CD4-positive, CD25-positive, alpha-beta regulatory T cell (primary cell): ENCODE measurements around the gene WDR38. TPM values are rescaled to one million over a fixed set of nuclear protein-coding genes. Genes with fewer than 3 reads are reported as not detected.

Source experiments
- ATAC-seq, 2 donors: fragments of 150-1000 bp; cut with Tn5 transposase; one replicate each; pipeline ENCODE4 v1.10.0; 2021; ENCODE audit warnings: low read depth in 2 of 2, moderate number of reproducible peaks in 2 of 2, moderate library complexity in 1 of 2
- DNase-seq, 3 donors: peaks; one replicate each; pipeline versions ENCODE4 v3.0.0 to v3.0.0-alpha.2; 2012 to 2022; ENCODE audit warnings: mixed read lengths in 1 of 3
- H3K27ac ChIP-seq: one replicate; pipeline ENCODE4 v1.7.0; 2013; ENCODE audit warnings: mild to moderate bottlenecking, low read length; ENCODE audit not compliant: insufficient read depth, poor library complexity, severe bottlenecking
- H3K27me3 ChIP-seq: one replicate; pipeline ENCODE4 v1.7.0; 2013; ENCODE audit warnings: low read length; ENCODE audit not compliant: control insufficient read depth, insufficient read depth
- H3K36me3 ChIP-seq: one replicate; pipeline ENCODE4 v1.7.0; 2013; ENCODE audit warnings: mild to moderate bottlenecking, low read length, moderate library complexity; ENCODE audit not compliant: control insufficient read depth, insufficient read depth
- H3K4me1 ChIP-seq: 2 replicates; pipeline ENCODE4 v1.7.0; 2013; ENCODE audit warnings: mild to moderate bottlenecking, low read length; ENCODE audit not compliant: insufficient read depth, control insufficient read depth, poor library complexity, severe bottlenecking
- H3K4me3 ChIP-seq: one replicate; pipeline ENCODE4 v1.7.0; 2013; ENCODE audit warnings: low read depth, mild to moderate bottlenecking, low read length, moderate library complexity
- H3K9me3 ChIP-seq, 2 experiments: 1 replicate in 1 of 2; 2 replicates in 1 of 2; pipeline ENCODE4 v1.7.0; 2013; ENCODE audit warnings: low read length in 2 of 2, mild to moderate bottlenecking in 1 of 2, moderate library complexity in 1 of 2; ENCODE audit not compliant: control insufficient read depth in 2 of 2
- H3K27ac Mint-ChIP-seq, 3 donors: one replicate each; pipeline ENCODE4 v1.8.0; 2020 to 2022; ENCODE audit warnings: mild to moderate bottlenecking in 3 of 3, mixed read lengths in 3 of 3, moderate library complexity in 2 of 3
- H3K27me3 Mint-ChIP-seq: one replicate; pipeline ENCODE4 v1.8.0; 2022; ENCODE audit warnings: mild to moderate bottlenecking, mixed read lengths
- H3K36me3 Mint-ChIP-seq: one replicate; pipeline ENCODE4 v1.8.0; 2020; ENCODE audit warnings: mixed read lengths
- H3K4me1 Mint-ChIP-seq, 4 donors: one replicate each; pipeline ENCODE4 v1.8.0; 2020 to 2022; ENCODE audit warnings: mixed read lengths in 4 of 4, mild to moderate bottlenecking in 1 of 4
- H3K4me3 Mint-ChIP-seq, 4 donors: one replicate each; pipeline ENCODE4 v1.8.0; 2020 to 2022; ENCODE audit warnings: mild to moderate bottlenecking in 4 of 4, mixed read lengths in 4 of 4, moderate library complexity in 3 of 4
- H3K9me3 Mint-ChIP-seq, 7 donors: one replicate each; pipeline ENCODE4 v1.8.0; 2020 to 2022; ENCODE audit warnings: mixed read lengths in 7 of 7, mild to moderate bottlenecking in 3 of 7, moderate library complexity in 2 of 7
- polyA plus RNA-seq, 4 donors: library from polyadenylated mRNA; unstranded; fragments of 300-500 nt; fragmentation: Illumina TruSeq; gene quantifications; one replicate each; pipeline ENCODE4 v1.2.3, GENCODE V29; 2021
- total RNA-seq: library from RNA; stranded (reverse); gene quantifications from one replicate; pipeline ENCODE4 v1.2.3, GENCODE V29; 2022

The WDR38 gene
- total and polyA plus RNA-seq, 5 donors from 2014 or later, result not detected

- ATAC-seq, result no peak
- H3K27ac Mint-ChIP-seq, result no peak overlapping the region
- H3K4me1 ChIP-seq, result no peaks in the 10 kb centered on the region
Measured at GRCh38 chr9:124846969-124847368, 6.3 kb upstream of the WDR38 start.

GRCh38 chr9:124849801-124850200 is 3.5 kb upstream of the WDR38 start:
- Histone ChIP-seq H3K27me3 (no peaks in the 10 kb centered on the region), H3K4me1 (peaks cover 13% of the 10 kb centered on the region), H3K27ac (no peak overlapping the region), H3K9me3 (no peaks in the 10 kb centered on the region), H3K4me3 (no peak overlapping the region), H3K36me3 (no peaks in the 10 kb centered on the region)
- peaks cover 11% of the 10 kb centered on the region for H3K27me3 Mint-ChIP-seq
- DNase-seq (no peak), ATAC-seq (no peak)
- H3K9me3 Mint-ChIP-seq, result peaks cover 0 to 1% (median 0%) of the 10 kb centered on the region in 7 donors
- no peak overlapping the region for H3K27ac Mint-ChIP-seq
- peaks cover 0 to 13% (median 2%) of the 10 kb centered on the region in 4 donors for H3K4me1 Mint-ChIP-seq
- H3K36me3 Mint-ChIP-seq, result no peaks in the 10 kb centered on the region
- no peak overlapping the region for H3K4me3 Mint-ChIP-seq

More at GRCh38 chr9:124846969-124847368, 6.3 kb upstream of the WDR38 start:
- no peaks in the 10 kb centered on the region for H3K27me3 ChIP-seq
- H3K4me1 Mint-ChIP-seq, result peaks cover 0 to 2% (median 0%) of the 10 kb centered on the region in 4 donors
- no peaks in the 10 kb centered on the region for H3K9me3 ChIP-seq
- H3K9me3 Mint-ChIP-seq, result no peaks in the 10 kb centered on the region
- peak overlapping the region in 1 of 4 donors; percentile 15 for H3K4me3 Mint-ChIP-seq
- H3K27ac ChIP-seq, result no peak overlapping the region
- H3K36me3 ChIP-seq, result no peaks in the 10 kb centered on the region
- peaks cover 11% of the 10 kb centered on the region for H3K27me3 Mint-ChIP-seq
- no peak overlapping the region for H3K4me3 ChIP-seq
- no peak for DNase-seq
- no peaks in the 10 kb centered on the region for H3K36me3 Mint-ChIP-seq

- Mint-ChIP-seq H3K4me1 (peaks cover 0 to 19% (median 2%) of the 10 kb centered on the region in 4 donors), H3K9me3 (peaks cover 0 to 1% (median 0%) of the 10 kb centered on the region in 7 donors)
- H3K27ac ChIP-seq, result no peak overlapping the region
Measured at GRCh38 chr9:124852121-124852828, 985 bp upstream of the WDR38 start.

DNA sequence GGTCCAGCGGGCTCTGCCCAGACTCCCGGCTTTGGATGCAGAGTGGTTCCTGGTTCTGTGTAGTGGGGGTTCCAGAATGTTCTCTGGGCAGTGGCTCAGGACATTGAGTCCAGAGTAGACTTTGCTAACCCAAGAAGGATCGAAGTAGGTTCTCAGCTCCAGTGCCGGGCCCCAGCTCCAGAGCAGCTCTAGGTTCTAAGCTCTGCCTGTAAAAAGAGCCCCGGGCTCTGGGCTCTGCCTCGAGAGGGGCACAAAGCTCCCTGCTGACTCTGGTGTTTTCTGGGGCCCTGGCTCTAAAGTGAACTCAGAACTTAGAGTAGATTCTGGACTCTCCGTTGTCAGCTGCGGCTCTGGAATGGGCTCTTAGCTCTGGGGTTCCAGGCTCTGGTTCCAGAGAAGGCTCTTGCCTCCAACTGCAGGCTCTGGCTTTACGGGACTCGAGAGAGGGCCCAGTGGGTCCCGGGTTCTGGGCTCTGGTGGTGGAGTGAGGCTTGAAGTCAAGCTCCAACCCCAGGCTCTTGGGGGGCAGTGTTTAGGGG is 414 bp downstream of the WDR38 start:
- H3K27ac Mint-ChIP-seq, result peak overlapping the region in 2 of 3 donors; percentile 55 to 66
- no peaks in the 10 kb centered on the region for H3K9me3 ChIP-seq
- peaks cover 7% of the 10 kb centered on the region for H3K27me3 Mint-ChIP-seq
- peaks cover 0 to 26% (median 2%) of the 10 kb centered on the region in 4 donors for H3K4me1 Mint-ChIP-seq
- ATAC-seq (no peak), DNase-seq (no peak)
- H3K36me3 ChIP-seq, result peaks cover 19% of the 10 kb centered on the region
- no peaks in the 10 kb centered on the region for H3K27me3 ChIP-seq
- H3K36me3 Mint-ChIP-seq, result peaks cover 4% of the 10 kb centered on the region
- peaks cover 0 to 1% (median 0%) of the 10 kb centered on the region in 7 donors for H3K9me3 Mint-ChIP-seq
- H3K4me1 ChIP-seq, result peaks cover 15% of the 10 kb centered on the region
- peak overlapping the region; percentile 70 for H3K27ac ChIP-seq
- peak overlapping the region; percentile 47 to 81 (median 70) for H3K4me3 Mint-ChIP-seq
- H3K4me3 ChIP-seq, result no peak overlapping the region

More at GRCh38 chr9:124852121-124852828, 985 bp upstream of the WDR38 start:
- no peaks in the 10 kb centered on the region for H3K9me3 ChIP-seq
- Mint-ChIP-seq H3K4me3 (peak overlapping the region in 2 of 4 donors; percentile 76 to 78), H3K27me3 (peaks cover 11% of the 10 kb centered on the region), H3K27ac (peak overlapping the region in 2 of 3 donors; percentile 63 to 69), H3K36me3 (no peaks in the 10 kb centered on the region)
- H3K4me1 ChIP-seq, result peaks cover 13% of the 10 kb centered on the region
- no peak for ATAC-seq
- peaks cover 5% of the 10 kb centered on the region for H3K36me3 ChIP-seq
- no peaks in the 10 kb centered on the region for H3K27me3 ChIP-seq
- H3K4me3 ChIP-seq, result peak overlapping the region; percentile 44
- no peak for DNase-seq

- Histone ChIP-seq H3K27me3 (no peaks in the 10 kb centered on the region), H3K9me3 (no peaks in the 10 kb centered on the region), H3K36me3 (peaks cover 24% of the 10 kb centered on the region), H3K4me3 (no peak overlapping the region), H3K27ac (no peak overlapping the region), H3K4me1 (peaks cover 16% of the 10 kb centered on the region)
- Mint-ChIP-seq H3K27me3 (peaks cover 7% of the 10 kb centered on the region), H3K36me3 (peaks cover 4% of the 10 kb centered on the region), H3K4me3 (peak overlapping the region in 2 of 4 donors; percentile 69 to 78), H3K9me3 (peaks cover 0 to 1% (median 0%) of the 10 kb centered on the region in 7 donors), H3K27ac (peak overlapping the region in 2 of 3 donors; percentile 51 to 55), H3K4me1 (peaks cover 0 to 30% (median 4%) of the 10 kb centered on the region in 4 donors)
- DNase-seq (no peak), ATAC-seq (no peak)
Measured at GRCh38 chr9:124854161-124854560, 901 bp downstream of the WDR38 start.

DNA sequence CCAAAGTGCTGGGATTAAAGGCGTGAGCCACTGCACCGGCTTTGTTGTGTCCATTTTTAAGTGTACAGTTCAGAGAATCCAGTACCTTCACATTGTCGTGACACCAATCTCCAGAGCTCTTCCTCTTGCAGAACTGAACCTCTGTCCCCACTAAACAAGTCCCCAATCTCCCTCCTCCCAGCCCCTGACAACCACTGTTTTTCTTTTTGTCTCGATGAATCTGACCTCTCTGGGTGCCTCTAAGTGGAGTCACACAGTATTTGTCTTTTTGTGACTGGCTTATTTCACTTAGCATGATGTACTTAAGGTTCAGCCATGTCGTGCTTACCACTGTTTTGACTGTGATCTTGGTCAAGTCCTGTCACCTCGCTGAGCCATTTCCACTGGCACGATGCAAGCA is 1.6 kb downstream of the WDR38 start:
- Histone ChIP-seq H3K36me3 (peaks cover 30% of the 10 kb centered on the region), H3K4me1 (peaks cover 22% of the 10 kb centered on the region), H3K27ac (no peak overlapping the region), H3K27me3 (no peaks in the 10 kb centered on the region), H3K4me3 (no peak overlapping the region), H3K9me3 (no peaks in the 10 kb centered on the region)
- peaks cover 7% of the 10 kb centered on the region for H3K27me3 Mint-ChIP-seq
- peaks cover 0 to 1% (median 0%) of the 10 kb centered on the region in 7 donors for H3K9me3 Mint-ChIP-seq
- H3K4me3 Mint-ChIP-seq, result peak overlapping the region in 1 of 4 donors; percentile 61
- ATAC-seq (no peak), DNase-seq (no peak)
- H3K4me1 Mint-ChIP-seq, result peaks cover 0 to 36% (median 10%) of the 10 kb centered on the region in 4 donors
- peaks cover 10% of the 10 kb centered on the region for H3K36me3 Mint-ChIP-seq
- H3K27ac Mint-ChIP-seq, result peak overlapping the region; percentile 34 to 55 (median 42)

DNA sequence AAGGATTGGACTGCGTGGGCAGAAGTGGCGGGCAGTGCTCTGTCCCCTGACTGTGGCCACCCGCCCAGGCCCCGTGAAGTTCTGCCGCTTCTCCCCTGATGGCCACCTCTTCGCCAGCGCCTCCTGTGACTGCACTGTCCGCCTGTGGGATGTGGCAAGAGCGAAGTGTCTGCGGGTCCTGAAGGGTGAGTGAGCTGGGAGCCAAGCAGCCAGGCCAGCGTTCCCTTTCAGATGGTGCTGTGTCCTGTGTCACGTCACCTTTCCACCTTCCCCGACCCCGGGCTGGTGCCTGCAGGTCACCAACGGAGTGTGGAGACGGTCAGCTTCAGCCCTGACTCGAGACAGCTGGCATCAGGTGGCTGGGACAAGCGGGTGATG is 2.3 kb downstream of the WDR38 start:
- H3K9me3 Mint-ChIP-seq, result peaks cover 0 to 1% (median 0%) of the 10 kb centered on the region in 7 donors
- no peak for DNase-seq

More for the DNA sequence above, 2.3 kb downstream of the WDR38 start:
- H3K4me3 ChIP-seq, result no peak overlapping the region
- peaks cover 18% of the 10 kb centered on the region for H3K36me3 Mint-ChIP-seq
- peaks cover 30% of the 10 kb centered on the region for H3K4me1 ChIP-seq
- H3K27me3 Mint-ChIP-seq, result peaks cover 7% of the 10 kb centered on the region
- no peak for ATAC-seq
- peak overlapping the region in 2 of 4 donors; percentile 4 to 61 for H3K4me3 Mint-ChIP-seq
- peaks cover 37% of the 10 kb centered on the region for H3K36me3 ChIP-seq
- H3K9me3 ChIP-seq, result no peaks in the 10 kb centered on the region
- peaks cover 0 to 43% (median 17%) of the 10 kb centered on the region in 4 donors for H3K4me1 Mint-ChIP-seq
- H3K27ac ChIP-seq, result no peak overlapping the region
- H3K27me3 ChIP-seq, result no peaks in the 10 kb centered on the region
- peak overlapping the region in 1 of 3 donors; percentile 43 for H3K27ac Mint-ChIP-seq
